CD1c-positive myeloid dendritic cell (primary cell): Measurements from ENCODE around the gene PRG2.
A peak's percentile ranks its signal among the peaks of the same experiment; 100 is the strongest.
"Not testable (repeated sequence)": the region's sequence is repeated elsewhere in the genome, so short reads cannot be mapped to it uniquely, and the experiment has no call there.

Experiments used
- DNase-seq: peaks from one replicate; pipeline ENCODE4 v3.0.0-alpha.2; 2016; ENCODE audit errors: extremely low spot score

The PRG2 gene

GRCh38 chr11:57347336-57347735 lies 43.1 kb downstream of the PRG2 start:
- DNase-seq = no peak

GRCh38 chr11:57345555-57346211 lies 44.8 kb downstream of the PRG2 start:
- peak; percentile 84 for DNase-seq

- DNase-seq = no peak
Measured at GRCh38 chr11:57344826-57345225, 45.6 kb downstream of the PRG2 start.

- DNase-seq = no peak
Measured at GRCh38 chr11:57343825-57344224, 46.6 kb downstream of the PRG2 start.

- DNase-seq = no peak
Measured at GRCh38 chr11:57342702-57343101, 47.7 kb downstream of the PRG2 start.

GRCh38 chr11:57341250-57341808 lies 49.1 kb downstream of the PRG2 start:
- no peak for DNase-seq

- DNase-seq = no peak
Measured at GRCh38 chr11:57340039-57340615, 50.3 kb downstream of the PRG2 start.

- no peak for DNase-seq
Measured at GRCh38 chr11:57339328-57339727, 51.1 kb downstream of the PRG2 start.

- DNase-seq = no peak
Measured at GRCh38 chr11:57338142-57338541, 52.3 kb downstream of the PRG2 start, which contains the start of gene P2RX3. Gene P2RX3, plus strand, starts transcription at chr11:57338352. Its CDS starts 199 bp downstream, at chr11:57338551.

- DNase-seq = not testable (repeated sequence)
Measured at GRCh38 chr11:57336856-57337255, 53.6 kb downstream of the PRG2 start.
